HL-60/S4 treated with retinoic acid at 250 ng/mL for 4 days and 3 days (cell line): ENCODE results near the gene NUMB.

Experiments used
- in situ Hi-C: fragments of 300-500 bp; cut with MboI; formaldehyde crosslinking; loops from 2 replicates; pipeline ENCODE4 v1.7.0; 2022; ENCODE audit warnings: low sequenced_read_pairs

The NUMB gene

DNA sequence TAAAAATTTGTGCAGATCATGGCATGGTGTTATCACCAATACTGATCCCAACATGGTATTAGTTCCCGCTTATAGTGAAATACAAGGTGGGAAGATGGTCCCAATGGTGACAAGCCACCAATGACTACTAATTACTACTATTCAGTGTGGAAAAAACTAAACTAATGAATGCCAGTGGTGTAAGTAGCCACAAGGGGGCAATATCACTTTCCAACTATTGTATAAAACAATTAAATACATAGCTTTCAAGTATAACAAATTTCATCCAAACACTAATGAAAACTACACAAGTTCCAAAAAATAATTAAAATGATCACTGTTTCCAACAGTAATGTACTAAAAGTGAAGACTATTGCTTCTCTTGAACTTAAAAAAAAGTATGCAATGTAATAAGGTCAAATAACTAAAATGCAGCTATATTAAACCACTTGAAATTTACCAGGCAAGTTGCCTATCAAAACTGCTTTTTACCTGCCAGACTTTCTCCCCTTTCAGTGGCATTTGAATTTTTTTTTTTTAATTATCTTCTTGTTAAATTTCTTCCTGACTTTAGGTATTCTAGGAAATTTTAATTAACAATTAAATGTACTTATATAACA is 163.0 kb downstream of the NUMB start:
- in situ Hi-C loops, result loop anchor here (25.0 kb wide), 1 partner anchor 167 kb away; the partner anchor contains the start of gene NUMB

DNA sequence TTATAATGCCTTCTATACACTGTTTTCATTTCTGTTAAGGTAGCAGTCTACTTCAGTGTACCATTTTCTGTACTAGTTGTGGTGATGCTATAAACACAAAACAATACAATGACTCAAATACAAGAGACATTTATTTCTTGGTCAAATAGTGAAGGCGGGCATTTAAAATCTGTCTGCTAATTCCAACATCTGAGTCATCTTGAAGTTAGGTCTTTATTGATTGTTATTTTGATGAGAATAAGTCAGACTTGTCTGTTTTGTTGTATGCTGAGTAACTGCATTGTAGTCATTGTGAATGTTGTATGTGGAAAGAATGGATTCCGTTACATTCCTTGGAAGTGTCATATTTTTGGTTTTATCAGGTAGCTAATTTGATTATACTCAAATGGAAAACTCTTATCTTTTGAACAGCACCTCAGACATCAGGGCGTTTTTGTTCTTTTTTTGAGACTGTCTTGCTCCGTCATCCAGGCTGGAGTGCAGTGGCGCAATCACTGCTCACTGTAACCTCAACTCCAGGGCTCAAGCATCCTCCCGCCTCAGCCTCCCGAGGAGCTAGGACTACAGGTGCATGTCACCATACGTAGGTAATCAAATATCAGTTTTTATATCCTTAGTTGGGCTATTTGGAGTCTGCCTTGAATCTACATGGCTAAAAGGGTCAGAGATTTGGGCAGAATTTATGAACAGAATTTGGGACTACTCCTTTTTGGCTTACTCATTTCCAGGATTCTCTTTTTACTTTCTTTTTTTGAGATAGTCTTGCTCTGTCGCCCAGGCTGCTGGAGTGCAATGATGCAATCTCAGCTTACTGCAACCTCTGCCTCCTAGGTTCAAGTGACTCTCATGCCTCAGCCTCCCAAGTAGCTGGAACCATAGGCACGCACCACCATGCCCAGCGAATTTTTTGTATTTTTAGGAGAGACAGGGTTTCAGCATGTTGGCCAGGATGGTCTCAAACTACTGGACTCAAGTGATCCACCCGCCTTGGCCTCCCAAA is 164.3 kb downstream of the NUMB start:
- in situ Hi-C loops, result loop anchor here (25.0 kb wide), 1 partner anchor 168 kb away; the partner anchor contains the start of gene NUMB

DNA sequence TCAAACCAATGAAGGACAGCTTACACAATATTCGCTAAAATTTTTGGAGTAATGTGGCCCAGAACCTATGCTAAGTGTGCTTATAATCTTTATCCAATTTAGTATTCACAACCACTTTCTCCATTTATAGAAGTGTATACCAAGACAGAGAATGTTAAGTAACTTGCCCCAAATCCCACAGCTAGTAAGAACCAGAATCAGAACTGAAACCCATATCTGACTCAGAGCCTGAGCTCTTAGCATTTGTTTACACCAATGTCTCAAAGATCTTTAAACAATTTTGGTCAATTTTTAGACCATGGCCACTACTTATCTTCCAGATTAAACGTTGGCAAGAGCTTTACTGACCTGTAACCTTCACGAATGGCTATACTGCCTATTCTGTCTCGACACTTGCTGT is 168.1 kb downstream of the NUMB start:
- in situ Hi-C loops, result loop anchor here (25.0 kb wide), 1 partner anchor 172 kb away; the partner anchor contains the start of gene NUMB

DNA sequence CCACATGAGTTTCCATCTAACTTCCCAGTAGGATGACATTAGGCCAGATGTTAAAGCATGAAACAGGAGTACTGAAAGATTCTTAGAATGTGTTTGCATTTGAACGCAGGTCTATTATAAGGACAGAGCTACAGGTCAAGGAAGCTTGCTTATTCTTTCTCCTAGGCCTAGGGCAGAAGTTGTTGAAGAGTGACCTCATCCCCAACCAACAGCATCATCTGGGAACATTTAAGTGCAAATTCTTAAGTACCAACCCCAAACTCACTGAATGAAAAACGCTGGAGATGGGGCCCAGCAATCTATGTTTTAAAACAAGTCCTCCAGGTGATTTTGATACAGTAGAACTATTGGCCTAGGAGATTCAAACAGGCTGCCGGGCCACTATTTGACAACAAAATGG is 168.6 kb downstream of the NUMB start:
- in situ Hi-C loops, result loop anchor here (25.0 kb wide), 1 partner anchor 173 kb away; the partner anchor contains the start of gene NUMB

DNA sequence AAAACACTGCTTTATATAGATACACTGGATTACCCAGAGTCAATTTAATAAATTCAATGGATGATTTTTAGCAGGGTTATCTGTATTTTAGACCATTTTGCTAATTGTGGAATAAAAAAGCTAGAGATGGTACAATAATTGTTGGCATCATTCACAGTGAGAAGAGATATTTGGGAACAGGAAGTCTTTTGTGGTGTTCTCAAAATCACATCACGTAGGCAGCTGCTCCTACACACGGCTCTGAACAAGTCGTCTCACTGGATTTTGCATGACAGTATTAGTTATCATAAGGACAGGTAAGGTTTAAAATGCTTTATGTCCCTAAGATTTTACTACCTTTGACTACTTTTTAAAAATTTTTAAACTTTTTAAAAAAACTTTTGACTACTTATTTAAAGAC is 169.0 kb downstream of the NUMB start:
- in situ Hi-C loops, result loop anchor here (25.0 kb wide), 1 partner anchor 173 kb away; the partner anchor contains the start of gene NUMB

DNA sequence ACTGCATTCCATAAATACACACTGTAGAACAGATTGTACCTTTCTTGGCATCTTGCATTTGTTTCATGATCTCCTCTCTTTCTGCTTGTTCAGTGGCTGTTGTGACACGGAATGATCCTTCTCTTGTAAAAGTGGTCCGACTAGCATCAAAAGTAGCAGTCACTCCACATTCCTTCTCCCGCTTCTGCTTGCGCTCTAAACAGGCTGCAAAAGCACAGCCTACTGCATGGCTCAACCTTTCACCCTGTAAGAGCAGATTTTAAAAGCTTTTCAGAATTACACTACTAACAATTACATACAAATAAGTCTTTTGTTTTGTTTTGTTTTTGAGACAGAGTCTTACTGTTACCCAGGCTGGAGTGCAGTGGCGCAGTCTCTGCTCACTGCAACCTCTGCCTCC is 171.3 kb downstream of the NUMB start:
- in situ Hi-C loops, result loop anchor here (25.0 kb wide), 1 partner anchor 175 kb away; the partner anchor contains the start of gene NUMB

DNA sequence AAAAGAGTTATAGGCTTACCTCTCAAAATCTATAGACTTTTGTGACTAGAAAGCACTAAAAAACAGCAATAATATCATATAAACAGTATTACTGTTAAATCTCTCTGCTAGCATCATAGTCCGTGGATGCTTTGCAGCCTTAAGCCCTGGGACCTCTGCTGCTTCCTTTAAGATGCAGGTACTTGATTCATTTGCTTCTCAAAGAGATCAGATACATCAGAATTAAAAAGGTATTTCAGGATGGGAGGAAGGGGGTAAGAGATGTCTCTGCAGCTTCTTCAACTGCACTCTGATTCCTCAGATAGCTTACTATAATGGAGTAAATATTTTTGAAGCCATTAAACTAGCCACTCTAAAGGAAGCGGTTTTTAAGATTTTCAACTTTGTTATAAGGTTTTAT is 171.7 kb downstream of the NUMB start:
- in situ Hi-C loops, result loop anchor here (25.0 kb wide), 1 partner anchor 176 kb away; the partner anchor contains the start of gene NUMB

DNA sequence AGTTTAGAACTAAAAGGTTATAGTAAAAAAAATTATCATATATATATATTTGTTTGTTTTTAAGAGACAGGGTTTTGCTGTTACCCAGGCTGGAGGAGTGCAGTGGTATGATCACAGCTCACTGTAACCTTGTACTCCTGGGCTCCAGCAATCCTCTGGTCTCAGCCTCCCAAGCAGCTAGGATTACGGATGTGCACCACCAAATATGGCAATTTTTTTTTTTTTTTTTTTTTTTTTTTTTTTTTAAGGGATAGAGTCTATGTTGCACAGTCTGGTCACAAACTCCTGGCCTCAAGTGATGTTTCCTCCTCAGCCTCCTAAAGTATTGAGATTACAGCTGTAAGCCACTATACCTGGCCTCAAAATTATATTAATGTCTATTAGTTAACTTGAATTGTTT is 172.4 kb downstream of the NUMB start:
- in situ Hi-C loops, result loop anchor here (25.0 kb wide), 1 partner anchor 176 kb away; the partner anchor contains the start of gene NUMB

DNA sequence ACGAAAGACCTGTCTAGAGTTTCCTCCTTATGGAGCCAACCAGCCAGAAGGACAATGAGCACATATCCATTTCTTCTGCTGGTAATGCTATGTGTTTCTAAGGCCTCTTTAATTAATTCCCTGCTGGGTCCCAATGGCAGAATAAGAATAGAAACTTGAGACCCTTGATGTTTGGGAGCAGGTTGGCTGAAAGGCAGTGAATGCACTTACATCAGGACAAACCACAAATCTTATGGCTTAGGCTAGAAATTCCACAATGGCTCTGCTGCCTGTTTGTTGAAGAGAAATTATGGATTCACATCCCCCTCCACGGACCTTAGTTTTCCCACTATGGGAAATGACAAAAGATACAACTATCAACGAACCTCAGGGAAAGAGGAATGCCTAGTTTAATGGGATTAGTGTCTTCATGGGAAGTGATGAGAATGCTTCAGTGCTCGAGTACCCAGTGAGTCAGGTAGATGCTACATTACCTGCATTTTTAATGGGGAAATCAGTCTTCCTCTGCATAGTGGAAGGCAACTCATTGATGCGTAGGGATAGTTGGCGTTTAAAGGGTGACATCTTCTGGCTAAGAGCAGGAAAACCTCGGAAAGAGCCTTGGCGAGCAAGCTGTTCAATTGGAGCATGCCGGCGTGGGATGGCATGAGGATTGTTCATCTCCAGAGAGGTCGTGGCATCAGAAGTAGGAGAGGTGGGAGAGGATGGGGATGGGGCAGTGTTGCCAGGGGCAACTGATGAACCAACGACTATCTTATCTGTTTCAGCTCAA is 174.6 kb downstream of the NUMB start:
- in situ Hi-C loops, result loop anchor here (25.0 kb wide), 1 partner anchor 179 kb away; the partner anchor contains the start of gene NUMB

DNA sequence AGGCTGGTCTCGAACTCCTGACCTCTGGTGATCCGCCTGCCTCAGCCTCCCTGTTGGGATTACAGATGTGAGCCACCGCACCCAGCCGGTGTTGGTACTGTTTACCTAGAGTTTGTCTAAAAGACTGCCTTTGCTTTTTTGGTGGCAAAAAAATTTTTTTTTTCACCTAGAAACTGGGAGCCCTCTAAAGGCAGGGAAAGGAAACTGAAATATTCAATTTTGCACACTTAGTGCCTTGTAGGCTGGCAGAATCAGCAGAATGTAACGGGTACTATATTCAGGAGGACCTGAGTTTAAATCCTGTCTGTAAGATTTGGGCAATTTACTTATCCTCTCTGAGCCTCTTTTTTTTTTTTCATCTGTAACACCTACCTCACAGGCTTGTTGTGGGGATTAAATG is 177.4 kb downstream of the NUMB start:
- in situ Hi-C loops, result loop anchor here (25.0 kb wide), 1 partner anchor 181 kb away; the partner anchor contains the start of gene NUMB

DNA sequence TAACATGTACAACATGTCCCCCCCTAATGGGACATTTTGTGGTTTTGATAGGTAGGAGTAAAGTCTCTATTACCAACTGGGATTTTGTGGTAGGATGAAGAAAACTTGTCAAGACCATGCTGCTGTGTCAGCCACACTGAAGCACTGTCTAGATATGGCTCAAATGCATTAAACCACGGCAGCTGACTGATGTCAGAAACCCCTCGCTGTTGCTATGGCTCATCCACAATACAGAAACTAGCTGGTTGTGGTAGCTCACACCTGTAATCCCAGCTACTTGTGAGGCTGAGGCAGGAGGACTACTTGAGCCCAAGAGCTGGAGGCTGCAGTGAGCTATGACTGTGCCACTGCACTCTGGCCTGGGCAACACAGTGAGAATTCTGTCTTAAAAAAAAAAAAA is 181.0 kb downstream of the NUMB start:
- in situ Hi-C loops, result loop anchor here (25.0 kb wide), 1 partner anchor 185 kb away; the partner anchor contains the start of gene NUMB

DNA sequence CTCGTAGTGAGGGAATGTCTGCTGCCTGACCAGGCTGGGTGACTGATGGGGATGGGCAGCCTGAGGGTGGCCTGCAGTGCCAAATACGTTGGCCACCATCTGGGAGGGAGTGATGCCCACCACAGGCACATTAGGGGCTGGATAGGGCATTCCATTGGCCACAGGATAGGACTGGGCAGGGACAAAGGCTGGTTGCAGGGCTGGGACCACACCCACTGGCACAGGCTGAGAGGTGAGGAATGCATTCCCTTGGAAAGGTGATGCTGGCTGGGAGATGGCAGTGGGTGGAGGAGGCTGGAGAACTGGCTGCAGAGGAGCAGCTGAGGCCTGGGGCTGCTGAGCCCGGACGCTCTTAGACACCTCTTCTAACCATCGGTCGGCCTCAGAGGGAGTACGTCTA is 181.5 kb downstream of the NUMB start:
- in situ Hi-C loops, result loop anchor here (25.0 kb wide), 1 partner anchor 185 kb away; the partner anchor contains the start of gene NUMB

DNA sequence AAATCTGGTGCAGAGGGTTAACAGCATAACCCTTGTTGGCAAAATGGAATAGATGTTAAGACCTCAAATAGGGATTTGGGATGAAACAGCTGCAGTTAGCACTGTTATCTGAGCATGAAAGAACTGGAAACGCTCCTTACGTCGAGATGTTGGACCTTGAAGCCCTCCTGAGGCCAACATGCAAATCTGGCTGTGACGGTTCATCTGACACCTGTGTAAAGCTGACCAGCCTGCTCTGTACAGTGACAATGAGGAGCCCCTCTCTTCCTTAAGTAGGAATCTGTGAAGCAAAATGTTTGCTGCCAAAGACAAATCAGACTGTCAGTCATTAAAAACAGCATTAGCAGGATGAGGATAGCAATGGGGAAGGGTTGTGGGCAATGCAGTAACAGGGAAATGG is 184.5 kb downstream of the NUMB start:
- in situ Hi-C loops, result no loop called here

DNA sequence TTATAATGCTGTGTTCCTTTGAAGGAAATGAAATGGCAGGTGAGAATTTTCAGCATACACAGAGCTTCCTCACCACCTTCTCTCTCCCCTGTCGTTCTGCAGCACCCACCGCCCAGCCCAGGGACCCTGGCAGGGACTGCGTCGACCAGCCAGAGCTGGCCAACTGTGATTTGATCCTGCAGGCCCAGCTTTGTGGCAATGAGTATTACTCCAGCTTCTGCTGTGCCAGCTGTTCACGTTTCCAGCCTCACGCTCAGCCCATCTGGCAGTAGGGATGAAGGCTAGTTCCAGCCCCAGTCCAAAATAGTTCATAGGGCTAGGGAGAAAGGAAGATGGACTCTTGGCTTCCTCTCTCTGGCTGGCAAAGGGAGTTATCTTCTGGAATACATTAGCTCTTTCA is 186.0 kb downstream of the NUMB start:
- in situ Hi-C loops, result no loop called here

DNA sequence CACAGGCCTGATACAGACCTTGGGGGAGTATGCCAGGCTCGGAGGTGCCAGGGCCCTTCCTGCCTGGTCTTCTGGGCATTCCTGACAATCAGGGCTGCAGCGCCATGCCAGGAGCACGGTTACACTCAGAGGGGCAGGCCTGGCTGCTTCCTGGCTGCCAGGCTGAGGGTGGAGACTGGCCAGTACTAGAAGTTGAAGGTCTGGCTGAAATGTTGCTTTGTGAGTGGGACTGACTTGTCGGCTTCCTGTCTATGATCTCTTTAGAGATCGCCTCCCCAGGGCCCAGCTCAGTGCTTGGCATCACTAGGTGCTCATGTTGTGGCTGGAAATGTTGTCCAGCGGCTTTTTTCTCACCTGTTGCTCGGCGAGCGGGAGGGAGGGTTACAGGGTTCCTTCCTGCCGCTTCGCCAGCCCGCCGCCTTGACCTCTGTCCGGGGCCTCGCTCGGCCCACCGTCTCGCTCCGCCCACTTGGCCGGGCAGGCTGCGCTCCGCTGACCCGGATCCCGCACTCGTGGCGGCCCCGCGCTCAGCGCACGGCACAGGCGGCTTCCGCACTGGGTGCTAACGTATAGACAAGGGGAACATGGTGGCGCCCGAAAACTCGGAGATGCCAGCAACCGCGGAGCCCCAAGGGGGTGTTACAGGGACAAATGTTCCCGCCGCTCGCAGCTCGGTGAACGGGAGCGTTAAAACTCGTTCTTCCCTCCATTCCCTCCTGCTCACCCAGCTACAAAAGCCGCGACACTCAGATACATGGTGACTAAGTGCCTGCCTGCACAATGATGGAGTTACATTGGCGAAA is 188.4 kb downstream of the NUMB start:
- in situ Hi-C loops, result no loop called here

DNA sequence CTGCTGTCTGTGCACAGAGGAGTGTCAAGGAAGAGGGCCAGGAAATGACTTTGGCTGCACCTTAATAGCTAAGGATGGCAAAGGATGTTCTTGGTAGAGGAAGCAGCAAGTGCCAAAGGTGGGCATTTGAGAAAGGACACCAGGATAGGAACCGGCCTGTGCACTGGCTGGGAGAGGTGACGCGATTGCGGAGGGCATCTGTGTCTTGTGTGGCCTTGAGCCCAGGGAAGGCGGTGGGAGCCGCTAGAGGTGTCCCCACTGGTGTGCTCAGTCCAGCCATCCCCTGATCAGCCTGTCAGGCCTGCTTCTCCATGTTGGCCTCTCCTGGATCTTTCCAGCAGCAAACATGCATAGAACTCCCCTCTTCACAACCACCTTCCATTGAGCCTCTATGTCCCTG is 190.9 kb downstream of the NUMB start:
- in situ Hi-C loops, result no loop called here

DNA sequence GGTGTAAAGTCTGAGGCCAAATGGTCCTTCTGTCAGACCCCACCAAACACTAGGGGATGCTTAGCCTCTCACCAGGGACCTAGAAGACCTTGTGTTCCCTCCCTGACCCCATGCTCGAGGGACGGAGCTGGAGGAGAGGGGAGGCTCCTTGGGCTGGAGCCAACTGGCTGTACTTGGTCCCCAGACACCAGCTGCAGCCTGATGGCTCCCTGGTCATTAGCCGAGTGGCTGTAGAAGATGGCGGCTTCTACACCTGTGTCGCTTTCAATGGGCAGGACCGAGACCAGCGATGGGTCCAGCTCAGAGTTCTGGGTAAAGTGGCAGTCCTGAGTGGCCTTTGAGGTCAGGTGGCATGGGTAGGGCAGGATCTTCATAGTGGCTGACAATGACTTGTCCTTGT is 192.0 kb downstream of the NUMB start:
- in situ Hi-C loops, result no loop called here

DNA sequence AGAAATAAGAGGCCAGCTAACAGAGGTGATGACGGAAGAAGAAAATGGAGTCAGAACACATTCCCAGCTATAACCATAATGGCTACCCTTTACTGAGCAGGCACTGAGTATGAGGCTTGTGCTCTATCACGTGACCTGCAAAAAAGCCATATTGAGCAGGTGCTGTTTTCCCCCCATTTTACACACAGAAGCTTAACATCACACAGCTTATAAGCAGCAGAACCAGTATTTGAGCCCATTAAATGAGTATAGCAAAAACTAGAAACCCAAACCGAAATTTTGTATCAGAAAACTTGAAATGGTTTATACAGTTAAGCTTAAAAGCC is 192.7 kb downstream of the NUMB start:
- in situ Hi-C loops, result no loop called here

DNA sequence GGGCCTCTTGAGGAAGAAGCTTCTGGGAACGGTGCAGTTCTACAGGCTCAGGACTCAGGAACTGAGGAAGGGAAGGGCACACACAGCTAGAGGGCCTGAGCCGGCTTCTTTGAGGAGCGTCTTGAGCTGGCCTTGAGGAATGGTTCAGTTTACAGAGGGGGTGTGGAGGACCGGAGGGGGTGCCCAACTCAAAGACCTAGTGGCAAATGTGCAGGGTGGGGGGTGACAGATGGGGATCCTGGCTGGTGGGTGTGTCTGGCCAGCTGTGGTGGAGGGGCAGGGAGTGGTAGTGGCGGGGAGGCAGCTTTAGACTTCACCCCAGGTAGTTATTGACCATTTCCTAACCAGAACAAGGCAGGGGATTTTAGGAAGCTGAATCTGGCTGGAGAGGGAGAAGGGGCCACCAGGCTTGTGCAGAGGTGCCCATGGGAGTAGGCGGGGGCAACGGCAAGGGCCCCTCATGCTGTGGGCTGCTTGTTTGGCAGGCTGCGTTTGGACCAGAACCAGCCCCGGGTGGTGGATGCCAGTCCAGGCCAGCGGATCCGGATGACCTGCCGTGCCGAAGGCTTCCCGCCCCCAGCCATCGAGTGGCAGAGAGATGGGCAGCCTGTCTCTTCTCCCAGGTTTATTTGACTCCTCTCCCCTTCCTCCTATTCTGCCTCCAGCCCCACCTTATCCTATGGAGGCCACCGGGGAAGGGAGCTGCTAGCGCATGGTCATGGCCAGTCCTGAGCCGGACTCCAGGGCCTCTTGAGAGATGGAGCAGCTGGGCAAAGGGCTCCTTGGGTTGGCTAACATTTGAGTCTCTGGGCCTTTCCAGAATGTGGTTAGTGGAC is 193.2 kb downstream of the NUMB start:
- in situ Hi-C loops, result no loop called here
